ENCODE results near the gene ABHD15.
"Not testable (repeated sequence)": the region's sequence is repeated elsewhere in the genome, so short reads cannot be mapped to it uniquely, and the experiment has no call there.

The ABHD15 gene

GRCh38 chr17:29568331-29569244 lies 1.8 kb upstream of the ABHD15 start, which contains the start of gene TP53I13:
TSS of gene TP53I13 (plus strand) at chr17:29568701. CDS start at chr17:29568759, 58 bp downstream.
- peak; percentile 78 to 90 for DNase-seq

- DNase-seq: peak; percentile 49 to 73
Observed at GRCh38 chr17:29567554-29568330, 905 bp upstream of the ABHD15 start.

DNA sequence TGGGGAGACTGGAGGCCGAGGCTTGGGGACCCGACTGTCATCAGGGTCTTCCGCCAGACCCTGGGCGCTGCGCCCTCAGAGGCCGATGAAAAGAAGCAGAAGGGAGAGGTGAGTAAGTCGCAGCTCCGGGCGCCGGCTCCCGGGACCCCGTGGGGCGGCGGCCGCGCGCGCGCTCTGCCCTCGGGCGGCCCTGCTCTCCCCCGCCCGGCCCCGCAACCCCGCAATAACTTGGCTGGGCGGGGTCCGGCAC lies 392 bp upstream of the ABHD15 start:
- peak in 1 of 2 experiments; percentile 54 for DNase-seq

DNA sequence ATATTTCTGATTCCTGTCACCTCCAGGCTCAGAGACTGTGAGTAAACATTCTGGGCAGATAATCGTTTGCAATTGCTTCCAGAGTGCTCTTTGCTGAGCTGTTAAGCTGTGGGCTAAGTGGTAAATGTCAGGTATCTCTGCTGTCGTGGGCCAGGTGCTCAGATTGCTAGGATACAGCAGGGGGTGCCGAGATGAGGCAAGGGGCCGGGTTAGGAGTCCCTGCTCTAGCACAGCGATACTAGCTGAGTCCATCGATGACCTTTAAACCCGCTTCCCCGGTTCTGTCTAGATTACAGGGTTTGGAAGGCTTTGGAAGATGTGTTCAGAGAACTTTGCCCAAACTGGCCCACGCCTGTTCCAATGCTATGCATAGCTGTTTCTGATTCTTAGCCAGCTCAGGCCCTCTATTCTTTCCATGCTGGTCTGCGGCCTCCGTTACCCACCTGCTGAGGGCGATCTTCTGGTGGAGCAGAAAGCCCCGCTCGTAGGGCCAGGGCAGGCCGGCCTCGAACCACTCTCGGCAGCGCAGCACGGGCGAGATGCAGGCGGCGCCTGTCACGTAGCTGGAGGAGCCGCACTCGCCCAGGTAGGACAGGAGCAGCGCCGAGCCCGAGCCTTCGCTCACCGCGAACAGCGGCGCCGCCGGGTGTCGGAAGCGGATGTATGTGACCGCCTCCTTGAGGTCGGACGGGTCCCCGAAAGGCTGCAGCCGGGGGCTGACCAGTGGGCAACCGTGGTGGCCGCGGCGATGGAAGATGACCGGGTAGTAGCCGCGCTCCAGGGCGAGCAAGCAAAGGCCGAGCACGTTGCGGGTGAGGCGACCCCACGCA lies 979 bp downstream of the ABHD15 start:
- DNase-seq: peak; percentile 11 to 32

DNA sequence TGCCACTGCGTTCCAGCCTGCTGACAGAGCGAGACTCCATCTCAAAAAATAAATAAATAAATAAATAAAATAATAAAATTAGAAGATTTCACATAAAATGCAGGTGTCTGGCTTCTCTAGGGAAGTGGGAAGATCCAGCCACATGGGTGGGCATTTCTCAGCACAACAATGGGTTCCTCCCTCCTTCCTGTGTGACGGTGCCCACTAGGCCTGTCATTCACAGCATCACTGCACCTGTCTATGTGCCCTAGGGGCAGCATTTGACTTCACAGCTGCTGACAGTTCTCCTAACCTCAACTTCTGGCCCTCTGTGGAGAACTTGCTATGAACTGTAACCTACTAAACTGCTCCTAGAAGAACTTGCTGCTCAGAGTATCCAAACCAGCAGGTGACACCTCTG lies 3.0 kb downstream of the ABHD15 start:
- no peak for DNase-seq

DNA sequence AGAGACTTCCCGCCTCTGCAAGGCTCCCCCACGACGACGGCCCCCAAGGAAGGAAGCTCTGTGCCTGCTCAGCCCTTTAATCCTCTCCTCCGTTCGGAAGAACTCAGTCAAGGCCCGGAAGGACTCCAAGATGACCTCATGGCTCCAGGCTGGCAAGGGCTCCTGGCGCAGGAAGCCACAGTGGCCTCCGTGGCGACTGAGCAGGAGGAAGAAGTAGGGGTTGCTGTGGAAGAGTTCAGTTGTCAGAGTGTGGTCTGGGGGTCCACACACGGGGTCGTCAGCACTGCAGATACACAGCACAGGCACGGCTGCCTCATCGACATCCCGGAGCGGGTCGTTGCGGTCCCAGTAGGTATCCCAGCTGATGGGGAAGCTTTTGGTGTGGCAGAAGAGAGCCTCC lies 4.2 kb downstream of the ABHD15 start:
- no peak for DNase-seq

- DNase-seq: no peak
Observed at GRCh38 chr17:29561554-29562517, 5.0 kb downstream of the ABHD15 start.

- no peak for DNase-seq
Observed at GRCh38 chr17:29560316-29560715, 6.5 kb downstream of the ABHD15 start.

GRCh38 chr17:29559640-29560039 lies 7.2 kb downstream of the ABHD15 start:
- DNase-seq: no peak

GRCh38 chr17:29558139-29558538 lies 8.7 kb downstream of the ABHD15 start:
- DNase-seq: not testable (repeated sequence)

DNA sequence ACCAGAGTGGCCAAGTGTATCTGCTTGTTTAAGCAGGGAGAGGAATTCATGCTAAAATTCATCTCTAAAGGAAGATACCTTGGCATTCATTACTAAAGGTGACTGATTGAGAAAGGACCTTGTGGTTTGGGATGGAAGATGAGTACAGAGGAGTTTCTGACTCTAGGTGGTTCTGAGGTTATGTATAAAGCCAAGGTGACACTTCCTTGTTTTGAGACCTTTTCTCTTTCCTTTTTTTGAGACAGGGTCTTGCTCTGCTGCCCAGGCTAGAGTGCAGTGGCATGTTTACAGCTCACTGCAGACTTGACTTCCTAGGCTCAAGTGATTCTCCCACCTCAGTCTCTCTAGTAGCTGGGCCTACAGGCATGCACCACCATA lies 9.1 kb downstream of the ABHD15 start:
- no peak for DNase-seq

DNA sequence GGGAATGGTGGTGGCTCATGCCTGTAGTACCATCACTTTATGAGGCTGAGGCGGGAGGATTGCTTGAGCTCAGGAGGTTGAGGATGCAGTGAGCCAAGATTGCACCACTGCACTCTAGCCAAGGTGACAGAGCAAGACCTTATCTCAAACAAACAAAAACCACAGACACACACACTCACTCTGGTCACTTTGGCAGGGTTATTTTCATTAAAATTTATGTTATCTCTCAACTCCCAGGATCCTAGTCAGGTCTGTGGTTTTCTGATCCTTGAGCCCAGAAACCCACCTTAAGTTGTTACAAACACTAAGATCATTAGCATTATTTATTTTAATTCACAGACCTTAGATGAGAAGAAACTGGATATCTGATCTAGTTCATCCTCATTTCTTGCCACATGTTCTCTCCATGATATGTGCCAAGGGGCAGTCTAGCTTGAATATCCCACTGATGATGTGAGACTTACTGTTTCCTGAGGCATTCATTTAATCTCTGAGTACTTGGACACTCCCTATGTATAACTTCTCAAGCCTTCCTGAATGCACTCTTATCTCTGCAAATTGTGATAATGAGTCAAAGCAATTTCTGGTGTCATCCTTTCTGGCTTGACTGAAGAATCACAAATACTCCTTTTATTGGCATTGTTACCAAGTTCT lies 9.6 kb downstream of the ABHD15 start:
- no peak for DNase-seq

- DNase-seq: no peak
Observed at GRCh38 chr17:29555840-29556239, 11.0 kb downstream of the ABHD15 start.

GRCh38 chr17:29549177-29549923 lies 17.5 kb downstream of the ABHD15 start:
- peak in 1 of 2 experiments; percentile 9 for DNase-seq

GRCh38 chr17:29546830-29547229 lies 20.0 kb downstream of the ABHD15 start:
- no peak for DNase-seq

DNA sequence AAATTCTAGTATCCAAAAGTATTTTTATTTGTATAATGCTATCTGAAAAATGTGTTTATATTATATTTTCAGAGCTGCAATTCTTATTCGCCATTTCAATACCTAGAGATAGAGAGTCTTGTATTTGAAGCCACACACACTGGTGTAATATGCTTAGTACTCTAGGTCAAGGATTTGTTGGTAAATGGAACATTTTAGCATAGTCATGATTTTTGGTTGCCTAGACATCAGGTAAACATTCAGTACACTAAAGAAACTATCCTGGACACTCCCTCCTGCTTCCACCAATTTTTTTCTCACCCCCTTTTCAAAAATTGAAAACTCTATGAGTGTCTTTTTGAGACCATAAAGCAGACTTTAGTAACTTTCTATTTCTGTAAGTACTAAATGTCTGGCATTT lies 20.8 kb downstream of the ABHD15 start:
- no peak for DNase-seq

- no peak for DNase-seq
Observed at GRCh38 chr17:29544066-29544465, 22.8 kb downstream of the ABHD15 start.

- DNase-seq: no peak
Observed at GRCh38 chr17:29533976-29534375, 32.9 kb downstream of the ABHD15 start.

DNA sequence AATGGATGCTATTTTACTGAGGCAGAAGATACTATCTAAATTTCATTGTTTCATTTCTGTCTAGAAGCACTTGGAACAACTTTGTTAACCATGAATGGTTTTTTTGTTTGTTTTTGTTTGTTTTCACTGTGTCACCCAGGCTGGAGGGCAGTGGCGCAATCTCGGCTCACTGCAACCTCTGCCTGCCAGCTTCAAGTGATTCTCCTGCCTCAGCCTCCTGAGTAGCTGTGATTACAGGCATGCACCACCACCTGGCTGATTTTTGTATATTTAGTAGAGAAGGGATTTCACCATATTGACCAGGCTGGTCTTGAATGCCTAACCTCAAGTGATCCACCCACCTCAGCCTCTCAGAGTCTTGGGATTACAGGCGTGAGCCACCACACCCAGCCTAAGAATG lies 40.5 kb downstream of the ABHD15 start:
- no peak for DNase-seq

DNA sequence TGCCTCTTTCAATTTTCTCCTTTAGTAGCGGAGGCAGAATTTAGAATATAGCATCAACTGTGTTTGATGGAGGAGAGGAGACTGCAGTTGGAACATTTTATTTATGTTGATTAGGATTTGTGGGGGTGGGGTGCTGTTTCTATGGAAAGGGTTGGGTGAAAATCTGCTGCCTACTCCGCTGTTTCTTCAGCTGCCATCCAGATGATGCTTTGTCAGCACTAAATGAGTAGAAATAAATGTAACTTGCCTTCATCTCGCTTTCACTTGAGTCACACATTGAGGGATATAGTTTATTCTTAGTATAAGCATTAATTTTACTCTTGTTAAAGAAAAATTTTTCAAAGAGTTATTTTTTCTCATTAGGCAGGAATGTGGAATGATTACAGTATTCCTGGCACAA lies 42.1 kb downstream of the ABHD15 start:
- DNase-seq: no peak

- DNase-seq: no peak
Observed at GRCh38 chr17:29518359-29518758, 48.5 kb downstream of the ABHD15 start.

Data from NCI-H1930 (cell line).